GM10248 (cell line): ENCODE measurements around the gene DNHD1.

ENCODE experiments used
- CTCF ChIA-PET: fragments of 300-600 bp; sonication (Branson Sonifier 250); formaldehyde crosslinking; extraction: SDS; loops from one replicate; lab custom pipeline; 2021; ENCODE audit warnings: antibody characterized with exemption; lab: Yijun Ruan, JAX
- POLR2A ChIA-PET: fragments of 350-650 bp; sonication (Branson Sonifier 250); formaldehyde crosslinking; extraction: SDS; loops from one replicate; lab custom pipeline; 2020; ENCODE audit warnings: antibody characterized with exemption; lab: Yijun Ruan, JAX
- DNase-seq: peaks from one replicate; pipeline ENCODE4 v3.0.0; 2012; ENCODE audit errors: extremely low spot score
- TF ChIP-seq, protein P1 (sequence below): IDR thresholded peaks from 2 replicates; pipeline ENCODE4 v1.5.1; 2012; ENCODE audit warnings: mild to moderate bottlenecking, low read depth; ENCODE audit errors: extremely low read depth, missing control alignments, control extremely low read depth

The DNHD1 gene

DNA sequence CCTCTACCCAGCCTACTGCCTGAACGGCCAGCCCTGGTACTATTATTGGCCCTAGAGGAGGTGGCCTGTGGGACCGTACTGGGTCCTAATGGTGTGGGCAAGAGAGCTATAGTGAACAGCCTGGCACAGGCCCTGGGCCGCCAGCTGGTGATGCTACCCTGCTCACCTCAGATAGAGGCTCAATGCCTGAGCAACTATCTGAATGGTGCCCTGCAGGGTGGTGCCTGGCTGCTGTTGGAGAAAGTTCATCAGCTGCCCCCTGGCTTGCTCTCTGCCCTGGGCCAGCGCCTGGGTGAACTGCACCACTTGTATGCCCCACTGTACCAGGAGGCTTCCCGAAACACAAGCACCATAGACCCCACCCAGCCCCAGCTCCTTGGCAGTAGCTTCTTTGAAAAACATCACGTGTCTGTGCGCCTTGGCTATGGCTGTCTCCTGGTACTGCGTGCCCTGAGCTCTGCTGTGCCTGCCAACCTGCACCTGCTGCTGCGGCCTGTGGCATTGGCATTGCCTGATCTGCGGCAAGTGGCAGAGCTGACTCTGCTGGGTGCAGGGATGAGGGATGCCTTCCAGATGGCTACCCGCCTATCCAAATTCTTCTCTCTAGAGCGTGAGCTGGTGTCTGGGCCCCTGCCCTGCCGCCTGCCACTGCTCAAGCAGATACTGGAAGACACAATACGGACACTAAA is 49.0 kb downstream of the DNHD1 start:
- TF ChIP-seq, protein P1, sequence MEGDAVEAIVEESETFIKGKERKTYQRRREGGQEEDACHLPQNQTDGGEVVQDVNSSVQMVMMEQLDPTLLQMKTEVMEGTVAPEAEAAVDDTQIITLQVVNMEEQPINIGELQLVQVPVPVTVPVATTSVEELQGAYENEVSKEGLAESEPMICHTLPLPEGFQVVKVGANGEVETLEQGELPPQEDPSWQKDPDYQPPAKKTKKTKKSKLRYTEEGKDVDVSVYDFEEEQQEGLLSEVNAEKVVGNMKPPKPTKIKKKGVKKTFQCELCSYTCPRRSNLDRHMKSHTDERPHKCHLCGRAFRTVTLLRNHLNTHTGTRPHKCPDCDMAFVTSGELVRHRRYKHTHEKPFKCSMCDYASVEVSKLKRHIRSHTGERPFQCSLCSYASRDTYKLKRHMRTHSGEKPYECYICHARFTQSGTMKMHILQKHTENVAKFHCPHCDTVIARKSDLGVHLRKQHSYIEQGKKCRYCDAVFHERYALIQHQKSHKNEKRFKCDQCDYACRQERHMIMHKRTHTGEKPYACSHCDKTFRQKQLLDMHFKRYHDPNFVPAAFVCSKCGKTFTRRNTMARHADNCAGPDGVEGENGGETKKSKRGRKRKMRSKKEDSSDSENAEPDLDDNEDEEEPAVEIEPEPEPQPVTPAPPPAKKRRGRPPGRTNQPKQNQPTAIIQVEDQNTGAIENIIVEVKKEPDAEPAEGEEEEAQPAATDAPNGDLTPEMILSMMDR: no peak
- CTCF ChIA-PET: interaction anchor here (1.1 to 9.4 kb wide), 2 partner anchors 12 to 14 kb away, joined by 3 to 73 read pairs; no protein-coding TSS in a partner anchor
- no peak for DNase-seq
- POLR2A ChIA-PET: no interaction called here

DNA sequence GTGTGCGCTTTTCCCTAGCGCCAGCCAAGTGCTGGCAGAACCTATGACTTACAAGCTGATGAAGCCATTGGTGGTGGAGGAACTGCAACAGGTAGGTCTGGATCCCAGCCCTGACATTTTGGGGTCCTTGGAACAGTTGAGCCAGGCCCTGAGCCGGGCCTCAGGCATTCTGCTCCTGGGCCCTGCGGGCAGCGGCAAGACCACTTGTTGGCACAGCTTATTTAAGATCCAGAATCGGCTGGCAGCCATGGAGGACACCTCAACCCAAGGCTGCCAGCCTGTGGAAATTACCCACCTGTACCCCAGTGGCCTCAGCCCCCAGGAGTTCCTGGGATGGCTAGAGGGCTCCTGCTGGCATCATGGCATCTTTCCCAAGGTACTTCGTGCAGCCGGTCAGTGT is 49.7 kb downstream of the DNHD1 start:
- CTCF ChIA-PET: interaction anchor here (1.3 to 9.4 kb wide), 3 partner anchors 15 to 137 kb away, joined by 4 to 73 read pairs (median 4); partner anchors contain the start of gene MRPL17
- TF ChIP-seq, protein P1: no peak
- POLR2A ChIA-PET: no interaction called here
- no peak for DNase-seq

DNA sequence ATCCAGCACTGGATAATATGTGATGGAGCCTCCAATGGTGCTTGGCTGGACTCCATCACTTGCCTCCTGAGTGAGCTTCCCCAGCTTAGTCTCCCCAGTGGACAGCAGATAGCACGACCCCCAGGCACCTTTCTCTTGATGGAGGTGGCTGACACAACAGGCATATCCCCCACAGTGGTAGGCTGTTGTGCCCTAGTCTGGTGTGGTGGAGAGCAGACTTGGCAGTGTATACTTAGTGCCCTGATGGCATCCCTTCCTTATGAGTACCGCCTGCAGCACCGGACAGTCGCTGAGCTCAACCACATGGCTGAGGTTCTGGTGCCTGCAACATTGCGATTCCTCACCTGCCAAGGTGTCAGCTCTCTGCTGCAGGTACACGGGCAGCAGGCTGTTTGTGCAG is 50.1 kb downstream of the DNHD1 start:
- CTCF ChIA-PET: interaction anchor here (1.2 to 9.4 kb wide), 4 partner anchors 15 to 136 kb away, joined by 3 to 73 read pairs (median 4); partner anchors contain the start of gene MRPL17
- POLR2A ChIA-PET: no interaction called here
- TF ChIP-seq, protein P1: no peak
- DNase-seq: no peak

DNA sequence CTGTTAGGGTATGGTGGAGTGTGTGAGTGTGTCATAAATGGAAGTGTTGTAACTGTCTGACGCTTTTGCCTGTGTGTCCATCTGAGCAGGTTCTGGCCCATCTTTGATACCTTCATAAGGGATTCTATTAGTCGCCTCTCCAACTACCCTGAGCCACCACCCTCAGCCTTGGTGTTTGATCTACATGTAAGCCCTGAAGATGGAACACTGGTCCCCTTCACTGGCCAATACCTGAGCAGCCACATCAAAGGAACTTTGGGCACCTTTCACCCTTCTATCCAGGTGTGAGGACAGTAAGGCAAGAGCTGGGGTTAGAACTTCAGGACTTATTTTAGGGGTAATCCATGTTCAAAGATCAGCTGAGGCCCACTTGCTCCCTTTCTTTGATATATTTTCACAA is 51.0 kb downstream of the DNHD1 start:
- POLR2A ChIA-PET: no interaction called here
- CTCF ChIA-PET: interaction anchor here (1.2 to 9.4 kb wide), 5 partner anchors 16 to 136 kb away, joined by 3 to 73 read pairs (median 4); partner anchors contain the start of gene MRPL17

DNA sequence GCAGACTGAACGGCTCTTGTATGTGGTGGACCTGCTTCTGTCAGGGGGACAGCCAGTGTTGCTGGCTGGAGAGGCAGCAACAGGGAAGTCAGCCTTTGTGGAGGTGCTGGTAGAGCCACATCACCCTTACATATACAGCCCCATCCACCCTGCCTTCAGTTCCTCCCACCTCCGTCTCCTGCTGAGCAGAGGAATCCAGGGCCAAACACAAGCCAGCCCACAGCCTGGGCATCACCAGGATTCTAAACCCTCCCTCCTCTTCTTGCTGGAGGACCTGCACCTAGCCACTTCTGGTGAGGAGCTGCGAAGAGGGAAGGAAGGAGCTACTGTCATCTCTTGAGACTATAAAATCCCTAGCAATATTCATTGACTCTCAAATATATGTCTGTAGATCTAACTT is 51.6 kb downstream of the DNHD1 start:
- no peak for DNase-seq
- TF ChIP-seq, protein P1: no peak
- ChIA-PET CTCF (interaction anchor here (1.4 kb wide), 1 partner anchor 18 kb away, joined by 7 read pairs; no protein-coding TSS in a partner anchor), POLR2A (no interaction called here)

More for the DNA sequence above, 51.0 kb downstream of the DNHD1 start:
- TF ChIP-seq, protein P1: no peak
- DNase-seq: no peak

DNA sequence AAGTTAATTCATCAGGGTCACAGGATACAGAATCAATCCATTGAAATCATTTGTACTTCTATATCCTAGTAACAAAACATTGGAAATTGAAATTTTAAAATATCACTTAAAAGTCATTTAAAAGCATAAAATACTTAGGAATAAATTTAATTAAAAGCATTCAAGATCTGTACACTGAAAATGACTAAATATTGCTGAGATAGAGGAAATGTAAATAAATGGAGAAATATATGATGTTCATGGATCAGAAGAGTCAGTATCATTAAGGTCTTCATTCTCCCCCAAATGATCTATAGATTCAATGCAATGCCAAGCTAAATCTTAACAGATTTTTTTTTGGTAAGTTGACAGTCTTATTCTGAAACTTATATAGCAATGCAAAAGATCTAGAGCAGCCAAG is 56.6 kb downstream of the DNHD1 start:
- CTCF ChIA-PET: interaction anchor here (1.8 kb wide), 1 partner anchor 9 kb away, joined by 5 read pairs; no protein-coding TSS in a partner anchor

More for the DNA sequence above, 56.6 kb downstream of the DNHD1 start:
- no peak for DNase-seq
- TF ChIP-seq, protein P1: no peak
- POLR2A ChIA-PET: no interaction called here
